ENCODE measurements around the gene GALNT2. TPM values are rescaled to one million over a fixed set of nuclear protein-coding genes. Genes with fewer than 3 reads are reported as not detected.

GALNT2 gene
- total and polyA plus RNA-seq, 2 experiments from 2014 or later, result 96.7 to 143 TPM

DNA sequence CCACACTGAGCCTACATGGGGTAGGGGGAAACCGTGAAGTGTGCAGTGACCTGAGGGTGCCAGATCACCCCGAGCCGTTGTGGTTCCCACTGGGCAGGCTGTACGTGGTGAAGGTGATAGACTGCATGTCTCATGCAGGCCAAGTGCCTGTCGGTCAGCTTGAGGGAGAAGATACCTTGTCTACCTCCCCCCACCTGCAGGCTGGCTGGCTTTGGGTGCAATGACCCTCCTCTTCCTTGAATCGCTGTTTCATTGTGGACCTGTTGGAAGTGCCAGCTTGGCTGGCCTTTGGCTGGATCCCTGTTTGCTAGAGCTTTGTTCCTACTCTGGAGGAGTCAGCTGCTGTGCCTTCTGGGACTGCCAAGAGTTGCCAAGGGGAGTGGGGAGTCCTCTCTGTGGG lies 92.5 kb downstream of the GALNT2 start:
- WGBS (ENCODE audit: low lambda C conversion rate, missing lambda C conversion rate), result 89% methylated on average over 6 of the region's 6 CpGs
- Histone ChIP-seq H2AFZ (no peak overlapping the region), H3K4me2 (peak overlapping the region; percentile 54), H3K27me3 (no peaks in the 10 kb centered on the region), H3K4me1 (ENCODE audit: insufficient read depth) (peaks cover 29% of the 10 kb centered on the region), H3K9me3 (ENCODE audit: low read depth) (no peaks in the 10 kb centered on the region), H3K4me3 (no peak overlapping the region), H3K27ac (peak overlapping the region; percentile 93), H4K20me1 (ENCODE audit: insufficient read depth, poor library complexity, severe bottlenecking) (no peaks in the 10 kb centered on the region), H3K36me3 (replicated peaks; ENCODE audit: insufficient read depth, low read depth) (no peaks in the 10 kb centered on the region), H3K79me2 (peaks cover 81% of the 10 kb centered on the region), H3K9me2 (replicated peaks; ENCODE audit: insufficient read depth) (no peaks in the 10 kb centered on the region)
- TF ChIP-seq, protein P1, sequence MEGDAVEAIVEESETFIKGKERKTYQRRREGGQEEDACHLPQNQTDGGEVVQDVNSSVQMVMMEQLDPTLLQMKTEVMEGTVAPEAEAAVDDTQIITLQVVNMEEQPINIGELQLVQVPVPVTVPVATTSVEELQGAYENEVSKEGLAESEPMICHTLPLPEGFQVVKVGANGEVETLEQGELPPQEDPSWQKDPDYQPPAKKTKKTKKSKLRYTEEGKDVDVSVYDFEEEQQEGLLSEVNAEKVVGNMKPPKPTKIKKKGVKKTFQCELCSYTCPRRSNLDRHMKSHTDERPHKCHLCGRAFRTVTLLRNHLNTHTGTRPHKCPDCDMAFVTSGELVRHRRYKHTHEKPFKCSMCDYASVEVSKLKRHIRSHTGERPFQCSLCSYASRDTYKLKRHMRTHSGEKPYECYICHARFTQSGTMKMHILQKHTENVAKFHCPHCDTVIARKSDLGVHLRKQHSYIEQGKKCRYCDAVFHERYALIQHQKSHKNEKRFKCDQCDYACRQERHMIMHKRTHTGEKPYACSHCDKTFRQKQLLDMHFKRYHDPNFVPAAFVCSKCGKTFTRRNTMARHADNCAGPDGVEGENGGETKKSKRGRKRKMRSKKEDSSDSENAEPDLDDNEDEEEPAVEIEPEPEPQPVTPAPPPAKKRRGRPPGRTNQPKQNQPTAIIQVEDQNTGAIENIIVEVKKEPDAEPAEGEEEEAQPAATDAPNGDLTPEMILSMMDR (IDR thresholded peaks at IDR 0.05; ENCODE audit: poor library complexity), result no peak
- TF ChIP-seq EZH2phosphoT487 (IDR thresholded peaks at IDR 0.05; ENCODE audit: low read depth, severe bottlenecking, unreplicated experiment) (no peak), EZH2 (IDR thresholded peaks at IDR 0.05; ENCODE audit: borderline replicate concordance) (no peak)
- DNase-seq (ENCODE audit: low spot score), result no peak

DNA sequence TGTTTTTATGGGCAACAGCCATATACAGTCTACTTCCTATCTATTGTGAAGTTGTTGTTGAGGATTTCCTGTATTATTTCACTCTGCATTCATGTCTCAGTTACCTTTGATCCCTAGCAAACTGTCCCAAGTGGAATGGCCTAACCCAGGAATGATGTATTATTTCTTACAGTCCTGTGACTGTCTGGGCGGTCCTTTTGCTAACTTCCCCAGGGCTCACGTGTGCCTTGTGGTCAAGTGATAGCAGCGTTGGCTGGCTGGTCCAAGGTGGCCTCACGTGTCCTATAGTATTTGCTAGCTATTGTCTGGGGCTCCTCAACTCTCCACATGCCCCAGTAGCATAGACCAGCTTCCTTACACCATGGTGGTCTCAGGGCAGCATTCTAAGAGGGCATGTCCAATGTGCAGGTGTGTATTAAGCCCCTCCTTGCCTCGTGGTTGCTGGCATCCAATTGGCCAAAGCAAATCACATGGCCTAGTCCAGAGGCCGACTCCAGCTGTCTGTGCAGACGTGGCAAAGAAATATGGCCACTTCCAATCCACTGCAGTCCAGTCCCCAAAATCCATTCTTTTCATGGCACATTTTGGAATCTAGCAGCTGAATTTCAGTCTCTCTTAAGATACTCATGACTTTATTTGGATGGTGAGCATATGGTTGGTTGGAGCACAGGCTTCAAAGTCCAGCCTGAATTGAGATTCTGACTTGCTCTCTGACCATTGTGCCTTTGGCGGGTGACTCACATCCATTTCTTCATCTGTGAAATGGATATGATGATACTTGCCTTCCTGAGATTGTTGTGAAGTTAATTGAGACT lies 94.1 kb downstream of the GALNT2 start:
- TF ChIP-seq EZH2 (IDR thresholded peaks at IDR 0.05; ENCODE audit: borderline replicate concordance) (no peak), EZH2phosphoT487 (IDR thresholded peaks at IDR 0.05; ENCODE audit: low read depth, severe bottlenecking, unreplicated experiment) (no peak)
- TF ChIP-seq, protein P1 (IDR thresholded peaks at IDR 0.05; ENCODE audit: poor library complexity), result no peak
- peak overlapping the region; percentile 93 for H3K27ac ChIP-seq
- H3K9me2 ChIP-seq (replicated peaks; ENCODE audit: insufficient read depth), result no peaks in the 10 kb centered on the region

DNA sequence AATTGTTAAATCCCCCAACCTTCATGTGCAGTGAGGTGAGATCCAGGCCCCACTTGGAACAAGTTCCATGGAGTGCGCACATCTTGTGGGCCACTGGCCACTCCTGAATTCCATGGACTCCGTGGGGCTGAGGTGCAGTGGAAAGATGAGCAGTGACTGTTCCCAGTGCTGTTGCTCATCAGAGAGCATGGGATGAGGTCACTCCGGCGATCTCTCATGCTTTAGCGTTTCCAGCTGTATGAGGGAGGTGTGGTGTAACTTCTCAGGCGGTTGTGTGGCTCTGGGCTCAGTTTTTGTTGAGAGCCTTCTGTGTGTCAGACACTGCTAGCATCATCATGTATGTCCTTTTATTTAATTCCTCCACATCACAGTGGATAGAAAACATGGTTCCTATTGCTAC lies 96.2 kb downstream of the GALNT2 start:
- Histone ChIP-seq H3K27me3 (no peaks in the 10 kb centered on the region), H2AFZ (no peak overlapping the region), H3K4me2 (no peak overlapping the region), H3K4me3 (no peak overlapping the region), H3K4me1 (ENCODE audit: insufficient read depth) (peaks cover 18% of the 10 kb centered on the region), H3K36me3 (replicated peaks; ENCODE audit: insufficient read depth, low read depth) (no peaks in the 10 kb centered on the region), H3K9me2 (replicated peaks; ENCODE audit: insufficient read depth) (no peaks in the 10 kb centered on the region), H3K27ac (peak overlapping the region; percentile 45), H3K79me2 (peaks cover 87% of the 10 kb centered on the region), H4K20me1 (ENCODE audit: insufficient read depth, poor library complexity, severe bottlenecking) (no peaks in the 10 kb centered on the region), H3K9me3 (ENCODE audit: low read depth) (no peaks in the 10 kb centered on the region)
- peak; percentile 50 for DNase-seq (ENCODE audit: low spot score)
- TF ChIP-seq EZH2phosphoT487 (IDR thresholded peaks at IDR 0.05; ENCODE audit: low read depth, severe bottlenecking, unreplicated experiment) (no peak), EZH2 (IDR thresholded peaks at IDR 0.05; ENCODE audit: borderline replicate concordance) (no peak)
- TF ChIP-seq, protein P1 (IDR thresholded peaks at IDR 0.05; ENCODE audit: poor library complexity), result no peak
- WGBS (ENCODE audit: low lambda C conversion rate, missing lambda C conversion rate), result 85% methylated on average over 6 of the region's 6 CpGs

More for the DNA sequence above, 94.1 kb downstream of the GALNT2 start:
- Histone ChIP-seq H3K9me3 (ENCODE audit: low read depth) (no peaks in the 10 kb centered on the region), H4K20me1 (ENCODE audit: insufficient read depth, poor library complexity, severe bottlenecking) (no peaks in the 10 kb centered on the region), H3K36me3 (replicated peaks; ENCODE audit: insufficient read depth, low read depth) (no peaks in the 10 kb centered on the region), H3K79me2 (peaks cover 81% of the 10 kb centered on the region), H3K27me3 (no peaks in the 10 kb centered on the region), H2AFZ (no peak overlapping the region), H3K4me1 (ENCODE audit: insufficient read depth) (peaks cover 27% of the 10 kb centered on the region), H3K4me3 (no peak overlapping the region), H3K4me2 (no peak overlapping the region)
- peak; percentile 56 for DNase-seq (ENCODE audit: low spot score)
- 88% methylated on average over 8 of the region's 8 CpGs for WGBS (ENCODE audit: low lambda C conversion rate, missing lambda C conversion rate)
